Measurements from ENCODE around the gene GLB1L. TPM values are rescaled to one million over a fixed set of nuclear protein-coding genes. Genes with fewer than 3 reads are reported as not detected.
A peak's percentile ranks its signal among the peaks of the same experiment; 100 is the strongest.
"Not testable (repeated sequence)": the region's sequence is repeated elsewhere in the genome, so short reads cannot be mapped to it uniquely, and the experiment has no call there.

Gene GLB1L
- total RNA-seq, 1 donor from 2014 or later, result 11.8 TPM

DNA sequence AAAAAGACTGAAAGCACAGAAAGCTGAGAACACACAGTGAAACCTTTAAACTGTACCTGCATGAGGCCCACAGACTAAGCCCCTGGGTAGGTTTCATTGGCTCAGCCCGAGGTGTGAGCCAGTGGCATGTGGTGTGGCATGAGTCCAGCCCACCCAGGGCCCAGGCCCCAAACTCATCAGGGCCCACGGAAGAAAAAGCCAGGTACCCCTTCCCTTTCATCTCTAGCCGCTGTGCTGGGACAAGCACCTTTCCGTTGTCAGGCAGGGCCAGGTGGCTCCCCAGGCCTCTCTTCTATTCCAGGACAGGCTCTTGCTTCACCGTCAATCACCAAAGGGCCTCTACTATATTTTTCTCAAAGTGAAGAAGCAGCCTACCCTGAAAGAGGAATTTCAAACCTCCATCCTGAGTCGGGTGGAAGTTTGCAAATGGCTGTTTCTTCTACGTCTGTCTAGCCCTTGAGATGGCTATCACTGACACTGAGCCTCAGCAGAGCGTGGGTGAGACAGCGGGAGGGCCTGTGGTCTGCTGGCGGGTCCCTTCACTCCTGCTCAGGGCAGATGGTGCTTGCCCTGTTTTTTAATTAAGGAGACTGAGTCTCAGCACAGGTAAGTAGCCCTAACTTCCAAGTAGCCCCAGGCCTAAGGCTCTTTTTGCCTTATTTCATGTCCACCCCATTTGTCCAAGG, 42.5 kb upstream of the GLB1L start:
- no peak overlapping the region for H3K27ac Mint-ChIP-seq
- H3K36me3 Mint-ChIP-seq (ENCODE audit: insufficient read depth), result peaks cover 5% of the 10 kb centered on the region
- no peaks in the 10 kb centered on the region for H3K4me1 Mint-ChIP-seq (ENCODE audit: low read depth)
- TF ChIP-seq, protein P1, sequence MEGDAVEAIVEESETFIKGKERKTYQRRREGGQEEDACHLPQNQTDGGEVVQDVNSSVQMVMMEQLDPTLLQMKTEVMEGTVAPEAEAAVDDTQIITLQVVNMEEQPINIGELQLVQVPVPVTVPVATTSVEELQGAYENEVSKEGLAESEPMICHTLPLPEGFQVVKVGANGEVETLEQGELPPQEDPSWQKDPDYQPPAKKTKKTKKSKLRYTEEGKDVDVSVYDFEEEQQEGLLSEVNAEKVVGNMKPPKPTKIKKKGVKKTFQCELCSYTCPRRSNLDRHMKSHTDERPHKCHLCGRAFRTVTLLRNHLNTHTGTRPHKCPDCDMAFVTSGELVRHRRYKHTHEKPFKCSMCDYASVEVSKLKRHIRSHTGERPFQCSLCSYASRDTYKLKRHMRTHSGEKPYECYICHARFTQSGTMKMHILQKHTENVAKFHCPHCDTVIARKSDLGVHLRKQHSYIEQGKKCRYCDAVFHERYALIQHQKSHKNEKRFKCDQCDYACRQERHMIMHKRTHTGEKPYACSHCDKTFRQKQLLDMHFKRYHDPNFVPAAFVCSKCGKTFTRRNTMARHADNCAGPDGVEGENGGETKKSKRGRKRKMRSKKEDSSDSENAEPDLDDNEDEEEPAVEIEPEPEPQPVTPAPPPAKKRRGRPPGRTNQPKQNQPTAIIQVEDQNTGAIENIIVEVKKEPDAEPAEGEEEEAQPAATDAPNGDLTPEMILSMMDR (IDR thresholded peaks at IDR 0.05; ENCODE audit: unreplicated experiment), result no peak
- no peaks in the 10 kb centered on the region for H3K9me3 Mint-ChIP-seq (ENCODE audit: low read depth)
- peaks cover 6% of the 10 kb centered on the region for H3K27me3 Mint-ChIP-seq
- no peak overlapping the region for H3K4me3 Mint-ChIP-seq (ENCODE audit: low read depth)
- no peak for DNase-seq (ENCODE audit: low spot score, unreplicated experiment)

DNA sequence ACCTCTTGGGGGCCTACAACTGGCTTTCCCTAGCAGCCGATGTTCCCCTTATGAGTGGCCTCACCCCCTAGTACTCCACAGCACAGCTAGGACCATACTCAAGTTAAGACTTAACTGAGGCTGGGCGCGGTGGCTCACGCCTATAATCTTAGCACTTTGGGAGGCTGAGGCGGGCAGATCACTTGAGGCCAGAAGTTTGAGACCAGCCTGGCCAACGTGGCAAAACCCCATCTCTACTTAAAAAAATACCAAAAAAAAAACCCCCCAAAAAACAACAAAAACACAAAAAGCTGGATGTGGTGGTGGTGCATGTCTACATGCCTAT, 41.8 kb upstream of the GLB1L start:
- not testable (repeated sequence) for H3K4me1 Mint-ChIP-seq (ENCODE audit: low read depth); H3K4me3 Mint-ChIP-seq (ENCODE audit: low read depth); H3K27me3 Mint-ChIP-seq; H3K36me3 Mint-ChIP-seq (ENCODE audit: insufficient read depth); DNase-seq (ENCODE audit: low spot score, unreplicated experiment); H3K9me3 Mint-ChIP-seq (ENCODE audit: low read depth); H3K27ac Mint-ChIP-seq

DNA sequence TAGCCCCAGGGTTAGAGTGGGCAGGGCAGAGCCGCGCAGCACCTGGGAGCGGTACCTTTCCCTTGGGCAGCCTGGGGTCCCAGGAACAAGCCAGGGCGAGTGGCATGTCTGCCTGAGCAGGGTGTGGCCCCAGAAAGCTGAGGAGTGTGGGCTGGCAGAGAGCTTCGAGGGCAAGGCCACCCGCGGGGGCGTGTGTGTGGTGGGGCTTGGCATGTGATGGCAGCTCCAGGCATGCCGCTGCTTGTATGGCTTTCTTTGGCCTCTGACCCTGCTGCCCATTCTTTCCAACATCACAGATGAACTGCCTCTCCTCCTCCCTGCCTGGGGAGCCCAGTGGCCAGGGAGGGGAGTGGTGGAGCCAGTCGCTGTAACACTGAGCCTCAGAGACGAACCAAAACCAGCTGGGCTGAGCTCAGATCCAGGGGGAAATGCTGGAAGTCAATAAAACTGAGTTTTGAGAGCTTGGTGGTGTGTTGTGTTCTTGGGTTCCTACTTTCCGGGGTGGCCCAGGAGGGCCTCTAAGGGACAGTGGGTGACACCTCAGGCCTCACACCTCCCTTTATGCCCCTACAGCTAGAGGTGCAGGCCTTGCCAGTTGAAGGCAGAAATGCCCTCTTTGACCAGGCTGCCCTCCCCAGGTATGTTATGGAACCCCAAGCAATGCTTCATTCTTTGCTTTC, 41.3 kb upstream of the GLB1L start:
- H3K4me3 Mint-ChIP-seq (ENCODE audit: low read depth), result no peak overlapping the region
- no peak for DNase-seq (ENCODE audit: low spot score, unreplicated experiment)

DNA sequence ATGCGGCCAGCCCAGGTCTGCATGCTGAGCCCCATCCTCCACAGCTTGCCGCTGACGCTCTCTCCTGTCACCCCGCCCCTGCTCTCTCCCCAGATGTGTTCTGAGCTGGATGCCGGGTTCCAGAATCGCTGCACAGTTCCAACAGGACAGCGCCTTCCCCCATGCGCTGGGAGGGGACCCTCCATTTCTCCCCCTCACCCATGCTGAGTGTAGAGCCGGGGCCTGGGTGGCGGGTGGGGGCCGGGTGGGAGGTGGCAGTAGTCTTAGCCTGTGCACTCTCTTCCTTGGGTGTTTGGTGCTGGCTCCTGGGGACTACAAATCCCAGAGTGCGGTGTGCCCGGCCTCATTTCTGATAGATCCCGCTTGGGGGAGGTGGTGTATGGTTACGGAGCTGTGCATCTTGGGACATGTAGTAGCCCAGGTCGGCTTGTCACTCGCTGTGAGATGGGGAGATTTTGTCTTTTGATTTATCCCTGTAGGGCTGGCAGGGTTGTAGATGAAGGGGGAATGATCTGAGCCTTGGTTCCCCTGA, 40.7 kb upstream of the GLB1L start:
- no peaks in the 10 kb centered on the region for H3K4me1 Mint-ChIP-seq (ENCODE audit: low read depth)
- H3K27me3 Mint-ChIP-seq, result no peaks in the 10 kb centered on the region
- TF ChIP-seq, protein P1 (IDR thresholded peaks at IDR 0.05; ENCODE audit: unreplicated experiment), result no peak
- H3K9me3 Mint-ChIP-seq (ENCODE audit: low read depth), result no peaks in the 10 kb centered on the region
- no peak overlapping the region for H3K27ac Mint-ChIP-seq
- H3K4me3 Mint-ChIP-seq (ENCODE audit: low read depth), result no peak overlapping the region
- no peak for DNase-seq (ENCODE audit: low spot score, unreplicated experiment)
- peaks cover 5% of the 10 kb centered on the region for H3K36me3 Mint-ChIP-seq (ENCODE audit: insufficient read depth)

More for the DNA sequence above, 41.3 kb upstream of the GLB1L start:
- Mint-ChIP-seq H3K9me3 (ENCODE audit: low read depth) (no peaks in the 10 kb centered on the region), H3K36me3 (ENCODE audit: insufficient read depth) (peaks cover 5% of the 10 kb centered on the region), H3K4me1 (ENCODE audit: low read depth) (no peaks in the 10 kb centered on the region), H3K27me3 (no peaks in the 10 kb centered on the region), H3K27ac (peak overlapping the region; percentile 77)
- TF ChIP-seq, protein P1 (IDR thresholded peaks at IDR 0.05; ENCODE audit: unreplicated experiment), result no peak

DNA sequence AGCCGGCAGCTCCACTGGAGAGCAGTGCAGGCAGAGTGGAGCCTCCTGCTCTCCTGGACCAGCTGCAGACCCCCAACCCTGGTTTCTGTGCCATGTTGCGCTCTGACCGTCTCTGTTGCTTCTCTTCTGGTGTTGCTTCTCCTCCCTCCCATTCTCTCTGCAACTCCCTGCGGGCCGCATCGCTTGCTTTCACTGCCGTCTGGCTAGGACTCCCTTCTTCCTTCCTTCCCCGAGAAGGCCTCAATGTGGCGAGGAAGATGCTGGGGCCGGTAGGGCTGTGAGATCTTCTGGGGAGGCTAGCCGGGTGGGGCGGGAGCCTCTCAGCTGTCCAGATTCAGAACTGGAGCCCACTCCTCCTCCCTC, 40.1 kb upstream of the GLB1L start:
- no peak overlapping the region for H3K27ac Mint-ChIP-seq
- H3K4me3 Mint-ChIP-seq (ENCODE audit: low read depth), result no peak overlapping the region
- DNase-seq (ENCODE audit: low spot score, unreplicated experiment), result no peak
- TF ChIP-seq, protein P1 (IDR thresholded peaks at IDR 0.05; ENCODE audit: unreplicated experiment), result no peak
- peaks cover 5% of the 10 kb centered on the region for H3K36me3 Mint-ChIP-seq (ENCODE audit: insufficient read depth)
- no peaks in the 10 kb centered on the region for H3K9me3 Mint-ChIP-seq (ENCODE audit: low read depth)
- H3K27me3 Mint-ChIP-seq, result no peaks in the 10 kb centered on the region
- H3K4me1 Mint-ChIP-seq (ENCODE audit: low read depth), result peaks cover under 1% of the 10 kb centered on the region

All from progenitor cell of endocrine pancreas (in vitro differentiated cells).